22Rv1 (cell line): ENCODE results near the gene MSI2.

Source experiments
- CTCF ChIP-seq: fragments of 450-650 bp; IDR thresholded peaks from 2 replicates; pipeline ENCODE4 v1.5.1; 2017; ENCODE audit warnings: mild to moderate bottlenecking
- ZFX ChIP-seq: fragments of 450-650 bp; IDR thresholded peaks from 2 replicates; pipeline ENCODE4 v1.6.1; 2017; ENCODE audit warnings: antibody characterized with exemption, borderline replicate concordance

GRCh38 chr17:57549468-57549867, 293.1 kb downstream of the MSI2 start:
- TF ChIP-seq CTCF, result no peak
- no peak for TF ChIP-seq ZFX
